ENCODE data around the gene COMMD6.
A peak's percentile ranks its signal among the peaks of the same experiment; 100 is the strongest.

DNA sequence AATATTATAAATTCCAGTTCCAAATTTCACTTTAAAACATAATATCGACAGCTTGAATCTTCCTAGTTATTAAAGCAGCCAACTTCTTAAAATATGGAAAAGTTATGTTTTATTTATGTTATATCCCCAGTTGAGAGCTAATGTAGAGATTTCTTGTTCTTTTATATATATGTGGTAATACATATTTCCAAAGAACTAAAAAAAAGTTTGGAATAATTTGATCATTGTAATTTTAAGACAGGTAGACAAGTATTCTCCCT lies 54.9 kb downstream of the COMMD6 start:
- TF ChIP-seq POLR2A (IDR thresholded peaks at IDR 0.05) (no peak), CTCF (IDR thresholded peaks at IDR 0.05 in 8 of 11, conservative IDR thresholded peaks at IDR 0.05 in 3 of 11) (peak in 1 of 11 experiments; percentile 17), POLR2AphosphoS5 (IDR thresholded peaks at IDR 0.05) (no peak)
